GM23338 (cell line): ENCODE results near the gene CNIH3. TPM values are rescaled to one million over a fixed set of nuclear protein-coding genes. Genes with fewer than 3 reads are reported as not detected.

Source experiments
- ATAC-seq: fragments of 200-7000 bp; cut with Tn5 transposase; 3 replicates; pipeline ENCODE4 v1.9.1; 2020
- DNase-seq: peaks from one replicate; pipeline ENCODE4 v3.0.0-alpha.2; 2015; ENCODE audit warnings: low spot score
- H2AFZ ChIP-seq: fragments of 200-600 bp; sonication (generic); 2 replicates; pipeline ENCODE4 v1.8.0; 2016; ENCODE audit warnings: antibody characterized with exemption, mild to moderate bottlenecking, moderate library complexity
- H3F3A ChIP-seq: fragments of 200-600 bp; sonication (generic); replicated peaks from 2 replicates; pipeline ENCODE4 v1.8.0; 2017; ENCODE audit warnings: antibody characterized with exemption, mixed run types, low read depth
- H3K27ac ChIP-seq: fragments of 200-600 bp; sonication (generic); 2 replicates; pipeline ENCODE4 v1.6.1; 2016; ENCODE audit warnings: low read depth
- H3K27me3 ChIP-seq: fragments of 200-600 bp; sonication (generic); 2 replicates; pipeline ENCODE4 v1.8.0; 2016; ENCODE audit warnings: mild to moderate bottlenecking, mixed run types, moderate library complexity; ENCODE audit not compliant: insufficient read depth
- H3K36me3 ChIP-seq: fragments of 200-600 bp; sonication (generic); 2 replicates; pipeline ENCODE4 v1.8.0; 2016; ENCODE audit warnings: mild to moderate bottlenecking; ENCODE audit not compliant: insufficient read depth
- H3K4me1 ChIP-seq: fragments of 200-600 bp; sonication (generic); 2 replicates; pipeline ENCODE4 v1.8.0; 2016; ENCODE audit warnings: mild to moderate bottlenecking, moderate library complexity; ENCODE audit not compliant: insufficient read depth
- H3K4me2 ChIP-seq: fragments of 200-600 bp; sonication (generic); 2 replicates; pipeline ENCODE4 v1.7.1; 2017; ENCODE audit warnings: mixed run types
- H3K4me3 ChIP-seq: fragments of 200-600 bp; sonication (generic); 2 replicates; pipeline ENCODE4 v1.6.1; 2016; ENCODE audit warnings: mixed run types
- H3K79me2 ChIP-seq: fragments of 200-600 bp; sonication (generic); replicated peaks from 2 replicates; pipeline ENCODE4 v1.8.0; 2017; ENCODE audit warnings: mild to moderate bottlenecking; ENCODE audit not compliant: insufficient read depth
- H3K9me2 ChIP-seq: fragments of 200-600 bp; sonication (generic); 2 replicates; pipeline ENCODE4 v1.8.0; 2017; ENCODE audit not compliant: insufficient read depth
- H4K20me1 ChIP-seq: fragments of 200-600 bp; sonication (generic); replicated peaks from 2 replicates; pipeline ENCODE4 v1.8.0; 2017; ENCODE audit warnings: mild to moderate bottlenecking; ENCODE audit not compliant: insufficient read depth
- H3K27ac Mint-ChIP-seq: 2 replicates; pipeline ENCODE4 v1.8.0; 2020; ENCODE audit warnings: inconsistent platforms, mild to moderate bottlenecking, moderate library complexity, mixed read lengths
- H3K27me3 Mint-ChIP-seq: 3 replicates; pipeline ENCODE4 v1.8.0; 2022; ENCODE audit warnings: low read depth, mild to moderate bottlenecking, moderate library complexity, mixed read lengths, inconsistent platforms; ENCODE audit not compliant: insufficient read depth, poor library complexity
- H3K36me3 Mint-ChIP-seq: 3 replicates; pipeline ENCODE4 v1.8.0; 2021; ENCODE audit warnings: low read depth, mild to moderate bottlenecking, inconsistent platforms, moderate library complexity, mixed read lengths
- H3K4me1 Mint-ChIP-seq: 3 replicates; pipeline ENCODE4 v1.8.0; 2020; ENCODE audit warnings: mild to moderate bottlenecking, inconsistent platforms, mixed read lengths
- H3K4me3 Mint-ChIP-seq: 3 replicates; pipeline ENCODE4 v1.8.0; 2021; ENCODE audit warnings: moderate library complexity, mild to moderate bottlenecking, inconsistent platforms, mixed read lengths
- H3K9me3 Mint-ChIP-seq: 3 replicates; pipeline ENCODE4 v1.8.0; 2020; ENCODE audit warnings: moderate library complexity, mild to moderate bottlenecking, inconsistent platforms, mixed read lengths
- EZH2phosphoT487 ChIP-seq: fragments of 200-600 bp; sonication (generic); IDR thresholded peaks from one replicate; pipeline ENCODE4 v1.8.1; 2018; ENCODE audit warnings: antibody characterized with exemption; ENCODE audit not compliant: unreplicated experiment
- JUNB ChIP-seq: IDR thresholded peaks from one replicate; pipeline ENCODE4 v1.6.1; 2016; ENCODE audit warnings: antibody characterized with exemption; ENCODE audit not compliant: unreplicated experiment
- NANOG ChIP-seq: IDR thresholded peaks from 2 replicates; pipeline ENCODE4 v1.6.1; 2016; ENCODE audit warnings: antibody characterized with exemption, borderline replicate concordance
- POLR2AphosphoS5 ChIP-seq: IDR thresholded peaks from 2 replicates; pipeline ENCODE4 v1.6.1; 2016; ENCODE audit warnings: antibody characterized with exemption, low read depth
- REST ChIP-seq: IDR thresholded peaks from one replicate; pipeline ENCODE4 v1.6.1; 2018; ENCODE audit warnings: antibody characterized with exemption; ENCODE audit not compliant: unreplicated experiment
- STAT1 ChIP-seq: IDR thresholded peaks from one replicate; pipeline ENCODE4 v1.6.1; 2016; ENCODE audit warnings: antibody characterized with exemption; ENCODE audit not compliant: unreplicated experiment
- ZNF114 ChIP-seq: fragments of 250-450 bp; sonication (Bioruptor Pico); IDR thresholded peaks from 2 replicates; pipeline ENCODE4 v1.5.0; 2020; ENCODE audit warnings: mild to moderate bottlenecking, moderate library complexity
- ZNF331 ChIP-seq: fragments of 250-450 bp; sonication (Bioruptor Pico); IDR thresholded peaks from 2 replicates; pipeline ENCODE4 v1.5.0; 2020; ENCODE audit warnings: low read depth, mild to moderate bottlenecking, moderate library complexity
- ZNF462 ChIP-seq: fragments of 250-450 bp; sonication (Bioruptor Pico); IDR thresholded peaks from 2 replicates; pipeline ENCODE4 v1.5.0; 2020; ENCODE audit warnings: mild to moderate bottlenecking, moderate library complexity
- polyA plus RNA-seq: library from polyadenylated mRNA; unstranded; fragments of >200 nt; fragmentation: Nextera tagmentation; extraction: Ambion mirVana; gene quantifications from 2 replicates; pipeline ENCODE4 v1.2.1, GENCODE V29; 2016
- total RNA-seq: library from RNA; depleted of rRNA; stranded (reverse); fragments of >200 nt; shearing (Covaris generic); gene quantifications from 2 replicates; pipeline ENCODE4 v1.2.3, GENCODE V29; 2014
- TF ChIP-seq, protein P1 (sequence below): IDR thresholded peaks from 2 replicates; pipeline ENCODE4 v1.6.1; 2016; ENCODE audit warnings: antibody characterized with exemption

CNIH3 gene
- total and polyA plus RNA-seq, 2 experiments from 2014 or later, result 3.6 to 5.1 TPM

DNA sequence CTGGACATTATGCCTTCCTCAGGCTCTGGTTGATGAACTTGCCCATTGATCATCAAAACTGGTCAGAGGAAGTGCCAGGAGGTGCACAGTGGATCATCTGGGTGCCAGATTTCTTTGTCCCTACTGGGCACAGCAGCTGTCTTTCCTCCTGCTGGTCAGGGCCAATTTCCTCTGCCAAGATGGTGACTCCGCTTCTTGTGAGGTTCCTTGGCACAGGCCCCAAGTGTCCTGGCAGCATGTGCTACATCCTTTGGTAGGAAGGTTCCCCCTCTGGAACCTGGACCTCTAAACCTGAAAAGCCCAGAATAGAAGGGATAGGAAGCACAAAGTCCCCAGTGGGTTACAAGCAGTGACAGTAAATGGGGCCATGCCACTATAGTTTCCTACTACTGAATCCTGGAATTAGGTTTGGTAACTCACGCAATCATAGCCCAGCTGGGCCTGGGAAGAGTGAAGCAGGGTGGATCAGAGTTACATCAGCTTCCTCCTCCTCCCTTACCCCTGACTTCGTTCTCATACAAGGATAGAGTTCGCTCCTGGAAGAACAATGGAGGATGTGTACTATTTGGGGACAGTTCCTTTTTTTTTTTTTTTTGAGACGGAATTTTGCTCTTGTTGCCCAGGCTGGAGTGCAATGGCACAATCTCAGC lies 147.1 kb downstream of the CNIH3 start:
- Histone ChIP-seq H3K4me1 (peaks cover 14% of the 10 kb centered on the region), H3K36me3 (no peaks in the 10 kb centered on the region), H3K27ac (no peak overlapping the region), H3K79me2 (no peaks in the 10 kb centered on the region), H3K4me3 (no peak overlapping the region), H2AFZ (no peak overlapping the region), H3K9me2 (peaks cover 8% of the 10 kb centered on the region), H3F3A (no peaks in the 10 kb centered on the region), H3K4me2 (no peak overlapping the region), H3K27me3 (no peaks in the 10 kb centered on the region), H4K20me1 (no peaks in the 10 kb centered on the region)
- Mint-ChIP-seq H3K4me1 (peaks cover 16% of the 10 kb centered on the region), H3K27ac (no peak overlapping the region), H3K4me3 (no peak overlapping the region), H3K9me3 (peaks cover 4% of the 10 kb centered on the region), H3K27me3 (peaks cover 10% of the 10 kb centered on the region), H3K36me3 (peaks cover 5% of the 10 kb centered on the region; the same call in 1 of the 3 replicates)
- DNase-seq (no peak), ATAC-seq (no peak)
- no peak for TF ChIP-seq POLR2AphosphoS5
- no peak for TF ChIP-seq STAT1

DNA sequence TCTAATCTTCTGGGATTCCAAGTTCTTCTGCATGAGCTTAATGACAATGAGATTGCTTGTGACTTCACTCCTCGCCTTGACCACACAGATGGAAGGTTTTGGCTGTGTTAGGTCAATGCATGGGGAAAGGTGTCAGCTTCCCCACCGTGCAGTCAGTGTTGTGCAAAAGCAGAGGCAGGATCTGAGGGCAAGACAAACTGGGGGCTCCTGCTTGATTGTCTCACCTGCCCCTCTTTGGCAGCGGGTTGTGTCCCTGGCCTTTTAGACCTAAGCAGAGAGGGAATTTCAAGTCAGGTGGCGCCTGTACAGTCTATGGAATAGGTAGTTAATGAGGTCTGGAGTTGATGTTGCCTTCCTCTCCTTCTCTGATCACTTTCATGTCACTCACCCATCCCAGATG lies 150.1 kb downstream of the CNIH3 start:
- Mint-ChIP-seq H3K27ac (no peak overlapping the region), H3K36me3 (no peaks in the 10 kb centered on the region), H3K9me3 (no peaks in the 10 kb centered on the region; the same call in 2 of the 3 replicates), H3K27me3 (peaks cover 7% of the 10 kb centered on the region), H3K4me1 (peaks cover 16% of the 10 kb centered on the region), H3K4me3 (no peak overlapping the region)
- Histone ChIP-seq H4K20me1 (no peaks in the 10 kb centered on the region), H3K4me3 (no peak overlapping the region), H3K36me3 (no peaks in the 10 kb centered on the region), H3K27ac (no peak overlapping the region), H3K9me2 (peaks cover 10% of the 10 kb centered on the region; the same call in 1 of the 2 replicates), H3K79me2 (no peaks in the 10 kb centered on the region), H2AFZ (no peak overlapping the region), H3K4me2 (no peak overlapping the region), H3F3A (no peaks in the 10 kb centered on the region), H3K27me3 (no peaks in the 10 kb centered on the region), H3K4me1 (peaks cover 14% of the 10 kb centered on the region)
- no peak; the same call in 2 of the 3 replicates for ATAC-seq
- DNase-seq, result no peak
- TF ChIP-seq ZNF331 (CRISPR knock-in tag) (no peak), EZH2phosphoT487 (no peak), REST (no peak), ZNF114 (CRISPR knock-in tag) (no peak), ZNF462 (CRISPR knock-in tag) (no peak), NANOG (no peak), JUNB (no peak), STAT1 (no peak)
- TF ChIP-seq, protein P1, sequence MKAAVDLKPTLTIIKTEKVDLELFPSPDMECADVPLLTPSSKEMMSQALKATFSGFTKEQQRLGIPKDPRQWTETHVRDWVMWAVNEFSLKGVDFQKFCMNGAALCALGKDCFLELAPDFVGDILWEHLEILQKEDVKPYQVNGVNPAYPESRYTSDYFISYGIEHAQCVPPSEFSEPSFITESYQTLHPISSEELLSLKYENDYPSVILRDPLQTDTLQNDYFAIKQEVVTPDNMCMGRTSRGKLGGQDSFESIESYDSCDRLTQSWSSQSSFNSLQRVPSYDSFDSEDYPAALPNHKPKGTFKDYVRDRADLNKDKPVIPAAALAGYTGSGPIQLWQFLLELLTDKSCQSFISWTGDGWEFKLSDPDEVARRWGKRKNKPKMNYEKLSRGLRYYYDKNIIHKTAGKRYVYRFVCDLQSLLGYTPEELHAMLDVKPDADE, result no peak
